ENCODE results near the gene UBR2.

DNA sequence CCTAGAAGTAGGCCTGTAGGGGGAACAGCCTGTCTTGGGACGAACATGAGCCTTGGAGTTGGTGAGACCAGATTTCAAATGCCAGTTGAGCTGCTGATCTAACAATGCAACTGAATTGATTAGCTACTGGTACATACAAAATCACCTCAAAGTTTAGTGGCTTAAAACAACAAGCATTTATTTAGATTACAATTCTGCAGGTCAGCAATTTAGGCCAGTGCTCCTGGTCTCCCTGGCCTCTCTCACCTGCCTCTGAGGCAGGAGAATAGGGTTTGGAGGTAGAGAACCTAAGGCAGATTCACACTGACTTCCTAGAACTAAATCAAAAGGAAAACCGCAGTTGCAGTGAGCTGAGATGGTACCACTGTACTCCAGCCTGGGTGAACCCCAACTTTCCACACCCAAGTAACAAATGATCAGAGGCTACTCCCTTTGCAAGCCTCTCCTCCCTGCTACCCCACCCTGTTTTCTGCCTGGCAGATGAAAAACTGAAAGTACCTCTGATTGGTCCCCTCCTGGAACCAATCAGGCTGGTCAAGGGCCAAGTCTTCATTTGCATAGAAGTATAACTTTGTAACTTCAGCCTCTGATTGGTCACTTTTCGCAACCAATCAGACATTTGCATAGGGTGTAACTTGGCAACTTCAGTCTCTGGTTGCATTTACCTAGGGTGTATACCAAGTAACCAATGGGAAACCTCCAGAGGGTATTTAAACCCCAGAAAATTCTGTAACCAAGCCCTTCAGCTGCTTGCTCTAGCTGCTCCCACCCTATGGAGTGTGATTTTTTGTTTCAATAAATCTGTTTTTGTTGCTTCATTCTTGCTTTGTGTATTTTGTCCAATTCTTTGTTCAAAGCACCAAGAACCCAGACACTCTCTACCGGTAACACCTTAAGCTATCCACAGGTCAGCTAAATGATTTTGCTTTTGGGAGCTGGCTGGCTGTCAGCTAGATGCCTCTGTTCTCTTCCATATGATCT lies 8.1 kb upstream of the UBR2 start:
- TF ChIP-seq, protein P1, sequence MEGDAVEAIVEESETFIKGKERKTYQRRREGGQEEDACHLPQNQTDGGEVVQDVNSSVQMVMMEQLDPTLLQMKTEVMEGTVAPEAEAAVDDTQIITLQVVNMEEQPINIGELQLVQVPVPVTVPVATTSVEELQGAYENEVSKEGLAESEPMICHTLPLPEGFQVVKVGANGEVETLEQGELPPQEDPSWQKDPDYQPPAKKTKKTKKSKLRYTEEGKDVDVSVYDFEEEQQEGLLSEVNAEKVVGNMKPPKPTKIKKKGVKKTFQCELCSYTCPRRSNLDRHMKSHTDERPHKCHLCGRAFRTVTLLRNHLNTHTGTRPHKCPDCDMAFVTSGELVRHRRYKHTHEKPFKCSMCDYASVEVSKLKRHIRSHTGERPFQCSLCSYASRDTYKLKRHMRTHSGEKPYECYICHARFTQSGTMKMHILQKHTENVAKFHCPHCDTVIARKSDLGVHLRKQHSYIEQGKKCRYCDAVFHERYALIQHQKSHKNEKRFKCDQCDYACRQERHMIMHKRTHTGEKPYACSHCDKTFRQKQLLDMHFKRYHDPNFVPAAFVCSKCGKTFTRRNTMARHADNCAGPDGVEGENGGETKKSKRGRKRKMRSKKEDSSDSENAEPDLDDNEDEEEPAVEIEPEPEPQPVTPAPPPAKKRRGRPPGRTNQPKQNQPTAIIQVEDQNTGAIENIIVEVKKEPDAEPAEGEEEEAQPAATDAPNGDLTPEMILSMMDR (IDR thresholded peaks at IDR 0.05): no peak
- TF ChIP-seq POLR2A (IDR thresholded peaks at IDR 0.05): no peak
- no peak for TF ChIP-seq EP300 (IDR thresholded peaks at IDR 0.05)

Data from tibial nerve (tissue), 4 donors.